Upper lobe of right lung (tissue), 1 donor: Measurements from ENCODE around the gene ZNRF1. TPM values are rescaled to one million over a fixed set of nuclear protein-coding genes. Genes with fewer than 3 reads are reported as not detected.

ENCODE experiments used
- ATAC-seq: fragments of 200-7000 bp; cut with Tn5 transposase; one replicate; pipeline ENCODE4 v1.9.1; 2020; ENCODE audit warnings: mild to moderate bottlenecking, moderate library complexity
- DNase-seq: peaks from one replicate; pipeline ENCODE4 v3.0.0-alpha.2; 2020
- H3K27ac ChIP-seq: fragments of 200-600 bp; one replicate; pipeline ENCODE4 v1.8.0; 2022
- H3K27me3 ChIP-seq: fragments of 200-600 bp; one replicate; pipeline ENCODE4 v1.8.0; 2022; ENCODE audit warnings: mild to moderate bottlenecking
- H3K36me3 ChIP-seq: fragments of 200-600 bp; one replicate; pipeline ENCODE4 v1.8.0; 2022
- H3K4me1 ChIP-seq: fragments of 200-600 bp; one replicate; pipeline ENCODE4 v1.8.0; 2022
- H3K4me3 ChIP-seq: fragments of 200-600 bp; one replicate; pipeline ENCODE4 v1.8.0; 2022; ENCODE audit warnings: mild to moderate bottlenecking
- H3K9me3 ChIP-seq: fragments of 200-600 bp; one replicate; pipeline ENCODE4 v1.8.0; 2022
- CTCF ChIP-seq: fragments of 200-600 bp; IDR thresholded peaks from one replicate; pipeline ENCODE4 v1.8.0; 2022; ENCODE audit warnings: antibody characterized with exemption
- intact Hi-C: fragments of 100-400 bp; cut with DNase I; formaldehyde crosslinking; loops from one replicate; pipeline ENCODE4 v1.11.0; 2022
- total RNA-seq: library from RNA; stranded (reverse); fragmentation: NEBNext Ultra II Directional; extraction: Animal tissue kit (Norgen Biotek cat#: 25700); gene quantifications from one replicate; pipeline ENCODE4 v1.2.1, GENCODE V29; 2021
- donor health status: DM: no; HTN: yes; CAD: no; lungs with severe emphysema.

The ZNRF1 gene
- total RNA-seq, 1 donor from 2014 or later: 21.3 TPM

- no peak for TF ChIP-seq CTCF
- Histone ChIP-seq H3K4me3 (no peak overlapping the region), H3K4me1 (peaks cover 13% of the 10 kb centered on the region), H3K36me3 (no peaks in the 10 kb centered on the region), H3K27ac (no peak overlapping the region), H3K27me3 (no peaks in the 10 kb centered on the region), H3K9me3 (no peaks in the 10 kb centered on the region)
- intact Hi-C loops: no loop called here
- DNase-seq (no peak), ATAC-seq (no peak)
Measured at GRCh38 chr16:75068085-75069031, 69.5 kb downstream of the ZNRF1 start.

- DNase-seq (no peak), ATAC-seq (no peak)
- intact Hi-C loops: no loop called here
- H3K4me1 ChIP-seq: peaks cover 8% of the 10 kb centered on the region
- H3K27ac ChIP-seq: no peak overlapping the region
- H3K36me3 ChIP-seq: no peaks in the 10 kb centered on the region
- H3K4me3 ChIP-seq: no peak overlapping the region
- no peaks in the 10 kb centered on the region for H3K9me3 ChIP-seq
- no peaks in the 10 kb centered on the region for H3K27me3 ChIP-seq
- no peak for TF ChIP-seq CTCF
Measured at GRCh38 chr16:75070012-75070841, 71.4 kb downstream of the ZNRF1 start.

- Histone ChIP-seq H3K27ac (no peak overlapping the region), H3K4me1 (peaks cover 8% of the 10 kb centered on the region)
- intact Hi-C loops: no loop called here
Measured at GRCh38 chr16:75071621-75072020, 72.8 kb downstream of the ZNRF1 start.

GRCh38 chr16:75072239-75072947, 73.6 kb downstream of the ZNRF1 start:
- no peaks in the 10 kb centered on the region for H3K27me3 ChIP-seq
- no peak for ATAC-seq
- H3K27ac ChIP-seq: no peak overlapping the region
- H3K9me3 ChIP-seq: no peaks in the 10 kb centered on the region
- no peak for TF ChIP-seq CTCF
- no peak for DNase-seq
- intact Hi-C loops: no loop called here
- H3K4me1 ChIP-seq: peaks cover 8% of the 10 kb centered on the region
- no peaks in the 10 kb centered on the region for H3K36me3 ChIP-seq
- no peak overlapping the region for H3K4me3 ChIP-seq

More at GRCh38 chr16:75071621-75072020, 72.8 kb downstream of the ZNRF1 start:
- Histone ChIP-seq H3K4me3 (no peak overlapping the region), H3K36me3 (no peaks in the 10 kb centered on the region), H3K9me3 (no peaks in the 10 kb centered on the region), H3K27me3 (no peaks in the 10 kb centered on the region)
- no peak for ATAC-seq
- DNase-seq: no peak
- TF ChIP-seq CTCF: no peak

- DNase-seq (no peak), ATAC-seq (no peak)
- Histone ChIP-seq H3K4me3 (no peak overlapping the region), H3K4me1 (peaks cover 8% of the 10 kb centered on the region), H3K36me3 (no peaks in the 10 kb centered on the region), H3K27ac (no peak overlapping the region), H3K27me3 (no peaks in the 10 kb centered on the region), H3K9me3 (no peaks in the 10 kb centered on the region)
- intact Hi-C loops: no loop called here
- no peak for TF ChIP-seq CTCF
Measured at GRCh38 chr16:75073545-75074303, 74.9 kb downstream of the ZNRF1 start.
